ENCODE data around the gene GFER. TPM values are rescaled to one million over a fixed set of nuclear protein-coding genes. Genes with fewer than 3 reads are reported as not detected.

The GFER gene
- total and polyA plus RNA-seq, 2 donors (not counting 1 experiment from before 2014, with no cell fraction given) = 15.6 to 30.4 TPM

DNA sequence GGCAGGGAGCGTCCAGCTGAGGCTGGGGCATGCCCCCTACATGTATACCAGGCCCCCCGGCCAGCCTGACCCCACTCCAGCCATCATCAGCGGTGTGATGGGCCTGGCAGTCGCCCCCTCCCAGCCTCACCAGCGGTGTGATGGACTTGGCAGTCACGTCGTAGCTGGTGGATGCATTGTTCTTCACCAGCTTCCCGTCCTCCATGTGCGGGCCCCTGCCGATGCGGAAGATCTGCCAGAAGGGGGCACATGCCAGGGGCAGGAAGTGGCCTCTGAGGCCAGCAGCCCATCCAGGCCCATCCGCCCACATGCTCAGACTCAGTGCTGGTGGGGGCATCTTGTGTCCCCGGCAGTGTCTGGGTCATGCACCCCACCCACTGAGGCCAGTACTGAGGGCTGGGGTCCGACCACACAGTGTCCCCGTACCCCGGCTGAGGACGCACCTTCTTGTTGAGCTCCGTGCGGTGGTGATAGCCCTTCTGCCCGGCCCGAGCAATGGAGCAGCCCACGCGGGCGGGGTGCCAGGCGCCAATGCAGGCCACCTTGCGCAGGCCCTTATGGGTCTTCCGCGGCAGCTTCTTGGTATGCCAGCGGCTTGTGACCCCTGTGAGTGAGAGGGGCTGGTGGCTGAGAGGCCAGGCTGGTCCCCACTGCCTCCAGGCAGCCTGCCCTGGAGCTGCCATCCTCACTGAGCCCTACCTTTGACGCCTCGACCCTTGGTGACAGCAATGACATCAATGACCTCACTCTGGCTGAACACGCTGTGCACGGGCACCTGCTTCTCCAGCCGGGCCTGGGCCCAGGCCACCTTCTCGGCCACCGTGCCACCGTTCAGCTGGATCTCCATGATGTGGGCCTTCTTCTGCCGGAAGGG lies 37.3 kb upstream of the GFER start:
- Histone ChIP-seq H3K36me3 (replicated peaks in 1 of 2; ENCODE audit: control extremely low read depth in 1 of 2, control insufficient read depth in 1 of 2, extremely low read depth in 1 of 2, insufficient read depth in 2 of 2, low read length in 1 of 2) (no peaks in the 10 kb centered on the region), H3K27me3 (replicated peaks in 1 of 4; ENCODE audit: control extremely low read depth in 1 of 4, control insufficient read depth in 3 of 4, insufficient read depth in 4 of 4, low read length in 3 of 4) (no peaks in the 10 kb centered on the region), H3K9me3 (ENCODE audit: control extremely low read depth in 1 of 3, control insufficient read depth in 2 of 3, insufficient read depth in 1 of 3, low read length in 2 of 3) (no peaks in the 10 kb centered on the region), H2AFZ (ENCODE audit: insufficient read depth, low read depth, low read length, poor library complexity, severe bottlenecking) (no peak overlapping the region), H3K9ac (ENCODE audit: low read length) (no peak overlapping the region), H3K27ac (ENCODE audit: low read length in 2 of 2) (no peak overlapping the region), H3K4me2 (replicated peaks; ENCODE audit: low read depth, low read length, poor library complexity, severe bottlenecking) (no peak overlapping the region), H3K4me1 (ENCODE audit: control insufficient read depth in 2 of 2, insufficient read depth in 2 of 2, low read length in 2 of 2) (peaks cover 13 to 17% of the 10 kb centered on the region in 2 donors), H3K79me2 (ENCODE audit: control insufficient read depth, insufficient read depth, low read length) (no peaks in the 10 kb centered on the region), H4K20me1 (ENCODE audit: control insufficient read depth, insufficient read depth, low read length, poor library complexity, severe bottlenecking) (no peaks in the 10 kb centered on the region), H3K4me3 (ENCODE audit: control extremely low read depth in 1 of 5, extremely low read depth in 1 of 5, insufficient read depth in 1 of 5, low read depth in 2 of 5, low read length in 4 of 5) (no peak overlapping the region)
- 93% methylated on average over 30 of the region's 38 CpGs for whole genome bisulfite sequencing (ENCODE audit: insufficient coverage)
- intact Hi-C loops (cut with micrococcal nuclease) = loop anchor here (10.0 kb wide), 1 partner anchor 48 kb away; no protein-coding TSS in a partner anchor
- peaks cover 16% of the 10 kb centered on the region for H3K4me1 Mint-ChIP-seq
- H3K27ac Mint-ChIP-seq = no peak overlapping the region
- no peaks in the 10 kb centered on the region for H3K9me3 Mint-ChIP-seq (ENCODE audit: insufficient read depth)
- TF ChIP-seq, protein P1, sequence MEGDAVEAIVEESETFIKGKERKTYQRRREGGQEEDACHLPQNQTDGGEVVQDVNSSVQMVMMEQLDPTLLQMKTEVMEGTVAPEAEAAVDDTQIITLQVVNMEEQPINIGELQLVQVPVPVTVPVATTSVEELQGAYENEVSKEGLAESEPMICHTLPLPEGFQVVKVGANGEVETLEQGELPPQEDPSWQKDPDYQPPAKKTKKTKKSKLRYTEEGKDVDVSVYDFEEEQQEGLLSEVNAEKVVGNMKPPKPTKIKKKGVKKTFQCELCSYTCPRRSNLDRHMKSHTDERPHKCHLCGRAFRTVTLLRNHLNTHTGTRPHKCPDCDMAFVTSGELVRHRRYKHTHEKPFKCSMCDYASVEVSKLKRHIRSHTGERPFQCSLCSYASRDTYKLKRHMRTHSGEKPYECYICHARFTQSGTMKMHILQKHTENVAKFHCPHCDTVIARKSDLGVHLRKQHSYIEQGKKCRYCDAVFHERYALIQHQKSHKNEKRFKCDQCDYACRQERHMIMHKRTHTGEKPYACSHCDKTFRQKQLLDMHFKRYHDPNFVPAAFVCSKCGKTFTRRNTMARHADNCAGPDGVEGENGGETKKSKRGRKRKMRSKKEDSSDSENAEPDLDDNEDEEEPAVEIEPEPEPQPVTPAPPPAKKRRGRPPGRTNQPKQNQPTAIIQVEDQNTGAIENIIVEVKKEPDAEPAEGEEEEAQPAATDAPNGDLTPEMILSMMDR (IDR thresholded peaks at IDR 0.05) = no peak
- no peak for TF ChIP-seq EZH2 (IDR thresholded peaks at IDR 0.05; ENCODE audit: borderline replicate concordance, insufficient read depth, low read depth, low read length, poor library complexity, severe bottlenecking)
- no peak for ATAC-seq (ENCODE audit: low read depth)
- H3K4me3 Mint-ChIP-seq = no peak overlapping the region
- ChIA-PET POLR2A (no interaction called here), CTCF (interaction anchor here (1.6 kb wide), 1 partner anchor 18 kb away, joined by 7 read pairs; no protein-coding TSS in a partner anchor)
- DNase-seq = no peak
- H3K27me3 Mint-ChIP-seq = no peaks in the 10 kb centered on the region

DNA sequence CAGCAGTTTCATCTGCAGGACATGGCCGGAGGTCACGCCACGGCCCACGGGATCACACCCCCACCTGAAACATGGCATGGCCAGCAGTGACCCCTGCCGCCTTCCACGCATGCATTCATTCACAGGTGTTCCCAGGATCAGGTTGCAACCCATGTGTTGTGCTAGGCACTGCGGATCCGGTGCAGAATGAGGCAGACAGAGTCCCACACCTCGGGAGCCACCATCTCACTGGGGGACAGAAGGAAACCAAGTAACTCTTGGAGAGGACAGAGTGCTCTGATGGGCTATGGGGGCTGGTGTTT lies 36.7 kb upstream of the GFER start:
- Histone ChIP-seq H2AFZ (ENCODE audit: insufficient read depth, low read depth, low read length, poor library complexity, severe bottlenecking) (no peak overlapping the region), H3K4me2 (replicated peaks; ENCODE audit: low read depth, low read length, poor library complexity, severe bottlenecking) (no peak overlapping the region), H3K4me1 (ENCODE audit: control insufficient read depth in 2 of 2, insufficient read depth in 2 of 2, low read length in 2 of 2) (peaks cover 7 to 11% of the 10 kb centered on the region in 2 donors), H3K27ac (ENCODE audit: low read length in 2 of 2) (no peak overlapping the region), H3K36me3 (replicated peaks in 1 of 2; ENCODE audit: control extremely low read depth in 1 of 2, control insufficient read depth in 1 of 2, extremely low read depth in 1 of 2, insufficient read depth in 2 of 2, low read length in 1 of 2) (no peaks in the 10 kb centered on the region), H3K27me3 (replicated peaks in 1 of 4; ENCODE audit: control extremely low read depth in 1 of 4, control insufficient read depth in 3 of 4, insufficient read depth in 4 of 4, low read length in 3 of 4) (no peaks in the 10 kb centered on the region), H3K4me3 (ENCODE audit: control extremely low read depth in 1 of 5, extremely low read depth in 1 of 5, insufficient read depth in 1 of 5, low read depth in 2 of 5, low read length in 4 of 5) (no peak overlapping the region), H3K79me2 (ENCODE audit: control insufficient read depth, insufficient read depth, low read length) (no peaks in the 10 kb centered on the region), H3K9me3 (ENCODE audit: control extremely low read depth in 1 of 3, control insufficient read depth in 2 of 3, insufficient read depth in 1 of 3, low read length in 2 of 3) (no peaks in the 10 kb centered on the region), H4K20me1 (ENCODE audit: control insufficient read depth, insufficient read depth, low read length, poor library complexity, severe bottlenecking) (no peaks in the 10 kb centered on the region), H3K9ac (ENCODE audit: low read length) (no peak overlapping the region)
- H3K27ac Mint-ChIP-seq = no peak overlapping the region
- TF ChIP-seq, protein P1 (IDR thresholded peaks at IDR 0.05) = no peak
- no peak for TF ChIP-seq EZH2 (IDR thresholded peaks at IDR 0.05; ENCODE audit: borderline replicate concordance, insufficient read depth, low read depth, low read length, poor library complexity, severe bottlenecking)
- no peak overlapping the region for H3K4me3 Mint-ChIP-seq
- whole genome bisulfite sequencing (ENCODE audit: insufficient coverage) = 96% methylated on average over 9 of the region's 9 CpGs
- peaks cover 10% of the 10 kb centered on the region for H3K4me1 Mint-ChIP-seq
- no peaks in the 10 kb centered on the region for H3K27me3 Mint-ChIP-seq
- CTCF ChIA-PET = no interaction called here
- ATAC-seq (ENCODE audit: low read depth) (no peak), DNase-seq (no peak)
- intact Hi-C loops (cut with micrococcal nuclease) = loop anchor here (10.0 kb wide), 1 partner anchor 47 kb away; no protein-coding TSS in a partner anchor
- H3K9me3 Mint-ChIP-seq (ENCODE audit: insufficient read depth) = no peaks in the 10 kb centered on the region
- POLR2A ChIA-PET = no interaction called here
